Liver (tissue), 9 donors: Measurements from ENCODE around the gene SAMD4B. TPM values are rescaled to one million over a fixed set of nuclear protein-coding genes. Genes with fewer than 3 reads are reported as not detected.

Experiments used
- DNase-seq: peaks from one replicate; pipeline ENCODE4 v3.0.0-alpha.2; 2017; ENCODE audit warnings: low spot score
- H3K27ac ChIP-seq, 2 donors: one replicate each; pipeline ENCODE4 v1.7.0; 2013; ENCODE audit warnings: inconsistent platforms in 2 of 2, low read length in 2 of 2, control low read depth in 1 of 2, low read depth in 1 of 2, mild to moderate bottlenecking in 1 of 2
- H3K27me3 ChIP-seq, 4 donors: one replicate each; pipeline versions ENCODE4 v1.6.1 to v1.7.0; 2013; ENCODE audit warnings: low read length in 3 of 4, inconsistent platforms in 1 of 4, mild to moderate bottlenecking in 1 of 4, moderate library complexity in 1 of 4; ENCODE audit not compliant: control insufficient read depth in 4 of 4, insufficient read depth in 4 of 4
- H3K36me3 ChIP-seq, 4 donors: one replicate each; pipeline versions ENCODE4 v1.6.1 to v1.7.0; 2013; ENCODE audit warnings: low read length in 3 of 4, mild to moderate bottlenecking in 3 of 4, low read depth in 1 of 4, moderate library complexity in 1 of 4; ENCODE audit not compliant: control insufficient read depth in 4 of 4, insufficient read depth in 3 of 4
- H3K4me1 ChIP-seq, 4 donors: one replicate each; pipeline versions ENCODE4 v1.6.1 to v1.7.0; 2013; ENCODE audit warnings: low read length in 3 of 4, mild to moderate bottlenecking in 3 of 4, moderate library complexity in 1 of 4; ENCODE audit not compliant: control insufficient read depth in 4 of 4, insufficient read depth in 4 of 4
- H3K4me3 ChIP-seq, 3 donors: one replicate each; pipeline versions ENCODE4 v1.6.1 to v1.7.0; 2013; ENCODE audit warnings: low read length in 3 of 3, control low read depth in 1 of 3, low read depth in 1 of 3, mild to moderate bottlenecking in 1 of 3
- H3K9ac ChIP-seq, 2 donors: one replicate each; pipeline ENCODE4 v1.7.0; 2013; ENCODE audit warnings: low read length in 2 of 2, mild to moderate bottlenecking in 2 of 2, moderate library complexity in 2 of 2, control low read depth in 1 of 2, low read depth in 1 of 2
- H3K9me3 ChIP-seq, 4 donors: one replicate each; pipeline versions ENCODE4 v1.6.1 to v1.7.0; 2013; ENCODE audit warnings: low read length in 3 of 4; ENCODE audit not compliant: control insufficient read depth in 4 of 4
- EGR1 ChIP-seq, 2 donors: IDR thresholded peaks; 2 replicates each; pipeline ENCODE4 v1.6.1; 2016 to 2018; ENCODE audit warnings: antibody characterized with exemption in 2 of 2, low read depth in 2 of 2
- FOXA1 ChIP-seq: IDR thresholded peaks from 2 replicates; pipeline ENCODE4 v1.6.1; 2016; ENCODE audit warnings: antibody characterized with exemption
- FOXA2 ChIP-seq: IDR thresholded peaks from 2 replicates; pipeline ENCODE4 v1.6.1; 2016; ENCODE audit warnings: antibody characterized with exemption
- GABPA ChIP-seq, 2 donors: IDR thresholded peaks in 1 of 2; conservative IDR thresholded peaks in 1 of 2; 2 replicates each; pipeline ENCODE4 v1.6.1; 2016; ENCODE audit warnings: antibody characterized with exemption in 2 of 2, mild to moderate bottlenecking in 1 of 2, moderate library complexity in 1 of 2
- HNF4A ChIP-seq, 2 donors: conservative IDR thresholded peaks; 2 replicates each; pipeline ENCODE4 v1.6.1; 2016; ENCODE audit warnings: antibody characterized with exemption in 2 of 2, mild to moderate bottlenecking in 2 of 2
- HNF4G ChIP-seq: IDR thresholded peaks from 2 replicates; pipeline ENCODE4 v1.6.1; 2016; ENCODE audit warnings: antibody characterized with exemption
- JUND ChIP-seq, 2 donors: IDR thresholded peaks; 2 replicates each; pipeline ENCODE4 v1.6.1; 2016; ENCODE audit warnings: antibody characterized with exemption in 2 of 2
- NR2F2 ChIP-seq: IDR thresholded peaks from 2 replicates; pipeline ENCODE4 v1.6.1; 2016; ENCODE audit warnings: antibody characterized with exemption
- RAD21 ChIP-seq, 2 donors: IDR thresholded peaks; 2 replicates each; pipeline ENCODE4 v1.6.1; 2016; ENCODE audit warnings: antibody characterized with exemption in 2 of 2, mild to moderate bottlenecking in 2 of 2
- RXRA ChIP-seq, 2 donors: IDR thresholded peaks; 2 replicates each; pipeline ENCODE4 v1.6.1; 2017 to 2018; ENCODE audit warnings: antibody characterized with exemption in 2 of 2, mild to moderate bottlenecking in 1 of 2
- SP1 ChIP-seq: IDR thresholded peaks from 2 replicates; pipeline ENCODE4 v1.6.1; 2018; ENCODE audit warnings: antibody characterized with exemption, mild to moderate bottlenecking
- TAF1 ChIP-seq: conservative IDR thresholded peaks from 2 replicates; pipeline ENCODE4 v1.6.1; 2016; ENCODE audit warnings: antibody characterized with exemption, mild to moderate bottlenecking
- YY1 ChIP-seq: IDR thresholded peaks from 2 replicates; pipeline ENCODE4 v1.6.1; 2016; ENCODE audit warnings: antibody characterized with exemption, mild to moderate bottlenecking
- WGBS: extraction: QIAGEN DNeasy Blood & Tissue Kit; methylation state at CpG from one replicate; pipeline ENCODE4 v1.1.7; 2013; 5-methylcytosine and 5-hydroxymethylcytosine counted together
- polyA plus RNA-seq, 2 donors: library from polyadenylated mRNA; stranded (reverse) in 1 of 2; unstranded in 1 of 2; fragments of 200-250 nt in 1 of 2; fragments of >200 nt in 1 of 2; fragmentation: Nextera tagmentation in 1 of 2; extraction: Ambion mirVana in 1 of 2; gene quantifications; one replicate each; pipeline versions ENCODE4 v1.2.1 to v1.2.3, GENCODE V29; 2013 to 2015
- total RNA-seq, 2 donors: library from RNA; depleted of rRNA; stranded (reverse); fragments of >200 nt; gene quantifications; one replicate each; pipeline ENCODE4 v1.2.3, GENCODE V29; 2014
- TF ChIP-seq, protein P1 (sequence below): IDR thresholded peaks from 2 replicates; pipeline ENCODE4 v1.6.1; 2016; ENCODE audit warnings: antibody characterized with exemption
- TF ChIP-seq, protein P2 (sequence below): IDR thresholded peaks from 2 replicates; pipeline ENCODE4 v1.6.1; 2016; ENCODE audit warnings: antibody characterized with exemption, mild to moderate bottlenecking
- TF ChIP-seq, protein P3 (sequence below): fragments of 150-350 bp; IDR thresholded peaks from 2 replicates; pipeline ENCODE4 v1.5.1; 2017; ENCODE audit warnings: improper control_type of control experiment, low read depth, low read length; ENCODE audit not compliant: missing input control
- TF ChIP-seq, protein P4 (sequence below): IDR thresholded peaks from 2 replicates; pipeline ENCODE4 v1.6.1; 2016; ENCODE audit warnings: antibody characterized with exemption
- TF ChIP-seq, protein P5 (sequence below): IDR thresholded peaks from 2 replicates; pipeline ENCODE4 v1.6.1; 2016; ENCODE audit warnings: antibody characterized with exemption
- donor health status: healthy.
- donor health status: healthy.
- donor health status: healthy.
- donor health status: healthy.
- donor health status: healthy.

Gene SAMD4B
- total and polyA plus RNA-seq, 4 donors = 17.3 to 39.4 (median 30.5) TPM

DNA sequence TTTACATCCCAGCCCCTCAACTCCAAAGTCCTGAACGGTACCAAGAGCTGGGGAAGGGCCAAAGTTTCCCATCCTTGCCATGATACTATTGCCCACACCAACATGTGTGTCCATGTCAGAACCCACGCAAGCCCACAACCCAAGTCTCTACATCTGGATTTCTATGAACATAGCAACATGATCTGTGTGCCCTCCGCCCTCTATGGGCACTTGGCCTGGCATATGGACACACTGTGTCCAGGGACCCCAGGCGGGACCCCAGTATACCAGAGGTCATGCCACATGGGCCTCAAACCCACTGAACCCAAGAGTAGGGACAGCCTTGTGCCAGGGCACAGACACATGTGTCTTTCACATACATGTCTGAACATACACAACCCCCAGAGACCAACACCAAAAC is 23.5 kb upstream of the SAMD4B start:
- no peak for DNase-seq
- Histone ChIP-seq H3K9me3 (no peaks in the 10 kb centered on the region), H3K4me3 (no peak overlapping the region), H3K9ac (no peak overlapping the region), H3K27ac (no peak overlapping the region), H3K36me3 (peaks cover 0 to 6% (median under 1%) of the 10 kb centered on the region in 4 donors), H3K27me3 (no peaks in the 10 kb centered on the region), H3K4me1 (peaks cover 3 to 6% (median 5%) of the 10 kb centered on the region in 4 donors)
- WGBS = 92% methylated on average over 4 of the region's 4 CpGs
- TF ChIP-seq, protein P1, sequence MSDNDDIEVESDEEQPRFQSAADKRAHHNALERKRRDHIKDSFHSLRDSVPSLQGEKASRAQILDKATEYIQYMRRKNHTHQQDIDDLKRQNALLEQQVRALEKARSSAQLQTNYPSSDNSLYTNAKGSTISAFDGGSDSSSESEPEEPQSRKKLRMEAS = no peak
- TF ChIP-seq FOXA1 = no peak
- TF ChIP-seq FOXA2 = no peak
- TF ChIP-seq, protein P2, sequence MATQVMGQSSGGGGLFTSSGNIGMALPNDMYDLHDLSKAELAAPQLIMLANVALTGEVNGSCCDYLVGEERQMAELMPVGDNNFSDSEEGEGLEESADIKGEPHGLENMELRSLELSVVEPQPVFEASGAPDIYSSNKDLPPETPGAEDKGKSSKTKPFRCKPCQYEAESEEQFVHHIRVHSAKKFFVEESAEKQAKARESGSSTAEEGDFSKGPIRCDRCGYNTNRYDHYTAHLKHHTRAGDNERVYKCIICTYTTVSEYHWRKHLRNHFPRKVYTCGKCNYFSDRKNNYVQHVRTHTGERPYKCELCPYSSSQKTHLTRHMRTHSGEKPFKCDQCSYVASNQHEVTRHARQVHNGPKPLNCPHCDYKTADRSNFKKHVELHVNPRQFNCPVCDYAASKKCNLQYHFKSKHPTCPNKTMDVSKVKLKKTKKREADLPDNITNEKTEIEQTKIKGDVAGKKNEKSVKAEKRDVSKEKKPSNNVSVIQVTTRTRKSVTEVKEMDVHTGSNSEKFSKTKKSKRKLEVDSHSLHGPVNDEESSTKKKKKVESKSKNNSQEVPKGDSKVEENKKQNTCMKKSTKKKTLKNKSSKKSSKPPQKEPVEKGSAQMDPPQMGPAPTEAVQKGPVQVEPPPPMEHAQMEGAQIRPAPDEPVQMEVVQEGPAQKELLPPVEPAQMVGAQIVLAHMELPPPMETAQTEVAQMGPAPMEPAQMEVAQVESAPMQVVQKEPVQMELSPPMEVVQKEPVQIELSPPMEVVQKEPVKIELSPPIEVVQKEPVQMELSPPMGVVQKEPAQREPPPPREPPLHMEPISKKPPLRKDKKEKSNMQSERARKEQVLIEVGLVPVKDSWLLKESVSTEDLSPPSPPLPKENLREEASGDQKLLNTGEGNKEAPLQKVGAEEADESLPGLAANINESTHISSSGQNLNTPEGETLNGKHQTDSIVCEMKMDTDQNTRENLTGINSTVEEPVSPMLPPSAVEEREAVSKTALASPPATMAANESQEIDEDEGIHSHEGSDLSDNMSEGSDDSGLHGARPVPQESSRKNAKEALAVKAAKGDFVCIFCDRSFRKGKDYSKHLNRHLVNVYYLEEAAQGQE = no peak
- TF ChIP-seq, protein P3, sequence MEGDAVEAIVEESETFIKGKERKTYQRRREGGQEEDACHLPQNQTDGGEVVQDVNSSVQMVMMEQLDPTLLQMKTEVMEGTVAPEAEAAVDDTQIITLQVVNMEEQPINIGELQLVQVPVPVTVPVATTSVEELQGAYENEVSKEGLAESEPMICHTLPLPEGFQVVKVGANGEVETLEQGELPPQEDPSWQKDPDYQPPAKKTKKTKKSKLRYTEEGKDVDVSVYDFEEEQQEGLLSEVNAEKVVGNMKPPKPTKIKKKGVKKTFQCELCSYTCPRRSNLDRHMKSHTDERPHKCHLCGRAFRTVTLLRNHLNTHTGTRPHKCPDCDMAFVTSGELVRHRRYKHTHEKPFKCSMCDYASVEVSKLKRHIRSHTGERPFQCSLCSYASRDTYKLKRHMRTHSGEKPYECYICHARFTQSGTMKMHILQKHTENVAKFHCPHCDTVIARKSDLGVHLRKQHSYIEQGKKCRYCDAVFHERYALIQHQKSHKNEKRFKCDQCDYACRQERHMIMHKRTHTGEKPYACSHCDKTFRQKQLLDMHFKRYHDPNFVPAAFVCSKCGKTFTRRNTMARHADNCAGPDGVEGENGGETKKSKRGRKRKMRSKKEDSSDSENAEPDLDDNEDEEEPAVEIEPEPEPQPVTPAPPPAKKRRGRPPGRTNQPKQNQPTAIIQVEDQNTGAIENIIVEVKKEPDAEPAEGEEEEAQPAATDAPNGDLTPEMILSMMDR = no peak
- no peak for TF ChIP-seq JUND (IDR thresholded peaks at IDR 0.05)
- TF ChIP-seq TAF1 = no peak
- TF ChIP-seq SP1 = no peak
- TF ChIP-seq YY1 = no peak
- TF ChIP-seq, protein P4, sequence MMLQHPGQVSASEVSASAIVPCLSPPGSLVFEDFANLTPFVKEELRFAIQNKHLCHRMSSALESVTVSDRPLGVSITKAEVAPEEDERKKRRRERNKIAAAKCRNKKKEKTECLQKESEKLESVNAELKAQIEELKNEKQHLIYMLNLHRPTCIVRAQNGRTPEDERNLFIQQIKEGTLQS = no peak
- no peak for TF ChIP-seq EGR1 (IDR thresholded peaks at IDR 0.05; ENCODE audit: low read depth in 2 of 2)
- TF ChIP-seq RXRA (IDR thresholded peaks at IDR 0.05) = no peak
- no peak for TF ChIP-seq RAD21 (IDR thresholded peaks at IDR 0.05)
- no peak for TF ChIP-seq HNF4A (conservative IDR thresholded peaks at IDR 0.05)
- TF ChIP-seq GABPA (IDR thresholded peaks at IDR 0.05 in 1 of 2, conservative IDR thresholded peaks at IDR 0.05 in 1 of 2) = no peak
- TF ChIP-seq, protein P5, sequence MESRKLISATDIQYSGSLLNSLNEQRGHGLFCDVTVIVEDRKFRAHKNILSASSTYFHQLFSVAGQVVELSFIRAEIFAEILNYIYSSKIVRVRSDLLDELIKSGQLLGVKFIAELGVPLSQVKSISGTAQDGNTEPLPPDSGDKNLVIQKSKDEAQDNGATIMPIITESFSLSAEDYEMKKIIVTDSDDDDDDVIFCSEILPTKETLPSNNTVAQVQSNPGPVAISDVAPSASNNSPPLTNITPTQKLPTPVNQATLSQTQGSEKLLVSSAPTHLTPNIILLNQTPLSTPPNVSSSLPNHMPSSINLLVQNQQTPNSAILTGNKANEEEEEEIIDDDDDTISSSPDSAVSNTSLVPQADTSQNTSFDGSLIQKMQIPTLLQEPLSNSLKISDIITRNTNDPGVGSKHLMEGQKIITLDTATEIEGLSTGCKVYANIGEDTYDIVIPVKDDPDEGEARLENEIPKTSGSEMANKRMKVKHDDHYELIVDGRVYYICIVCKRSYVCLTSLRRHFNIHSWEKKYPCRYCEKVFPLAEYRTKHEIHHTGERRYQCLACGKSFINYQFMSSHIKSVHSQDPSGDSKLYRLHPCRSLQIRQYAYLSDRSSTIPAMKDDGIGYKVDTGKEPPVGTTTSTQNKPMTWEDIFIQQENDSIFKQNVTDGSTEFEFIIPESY = no peak
- no peak for TF ChIP-seq NR2F2
- no peak for TF ChIP-seq HNF4G
